ENCODE data around the gene AMMECR1.

DNA sequence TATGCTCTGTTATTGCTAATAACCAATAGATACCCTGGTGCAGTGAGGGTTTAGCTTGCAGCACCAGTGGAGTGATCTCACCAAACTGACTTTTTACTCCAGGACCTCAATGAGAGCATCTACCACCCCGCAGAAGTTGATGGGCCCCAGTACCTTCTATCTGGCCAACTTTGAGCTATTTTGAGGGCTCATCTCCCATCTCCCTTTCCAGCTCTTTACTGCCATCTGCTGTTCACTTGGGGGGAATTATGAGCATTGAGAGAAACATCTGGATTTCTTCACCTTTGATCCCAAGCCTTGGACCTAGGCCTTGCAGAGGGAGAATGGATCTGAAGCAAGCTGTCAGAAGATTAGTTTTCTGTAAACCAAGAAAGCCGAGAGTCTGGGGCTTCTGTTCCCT, 171.4 kb downstream of the AMMECR1 start:
- TF ChIP-seq, protein P1, sequence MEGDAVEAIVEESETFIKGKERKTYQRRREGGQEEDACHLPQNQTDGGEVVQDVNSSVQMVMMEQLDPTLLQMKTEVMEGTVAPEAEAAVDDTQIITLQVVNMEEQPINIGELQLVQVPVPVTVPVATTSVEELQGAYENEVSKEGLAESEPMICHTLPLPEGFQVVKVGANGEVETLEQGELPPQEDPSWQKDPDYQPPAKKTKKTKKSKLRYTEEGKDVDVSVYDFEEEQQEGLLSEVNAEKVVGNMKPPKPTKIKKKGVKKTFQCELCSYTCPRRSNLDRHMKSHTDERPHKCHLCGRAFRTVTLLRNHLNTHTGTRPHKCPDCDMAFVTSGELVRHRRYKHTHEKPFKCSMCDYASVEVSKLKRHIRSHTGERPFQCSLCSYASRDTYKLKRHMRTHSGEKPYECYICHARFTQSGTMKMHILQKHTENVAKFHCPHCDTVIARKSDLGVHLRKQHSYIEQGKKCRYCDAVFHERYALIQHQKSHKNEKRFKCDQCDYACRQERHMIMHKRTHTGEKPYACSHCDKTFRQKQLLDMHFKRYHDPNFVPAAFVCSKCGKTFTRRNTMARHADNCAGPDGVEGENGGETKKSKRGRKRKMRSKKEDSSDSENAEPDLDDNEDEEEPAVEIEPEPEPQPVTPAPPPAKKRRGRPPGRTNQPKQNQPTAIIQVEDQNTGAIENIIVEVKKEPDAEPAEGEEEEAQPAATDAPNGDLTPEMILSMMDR (IDR thresholded peaks at IDR 0.05), result peak; percentile 52
- TF ChIP-seq ZFX (IDR thresholded peaks at IDR 0.05; ENCODE audit: borderline replicate concordance), result no peak
